Gastroesophageal sphincter (tissue), 3 donors: ENCODE data around the gene GCN1.

Source experiments
- EP300 ChIP-seq: sonication (generic); formaldehyde crosslinking; IDR thresholded peaks from one replicate; pipeline ENCODE4 v1.6.1; 2017; ENCODE audit warnings: antibody characterized with exemption, mild to moderate bottlenecking
- POLR2AphosphoS5 ChIP-seq: sonication (generic); formaldehyde crosslinking; IDR thresholded peaks from one replicate; pipeline ENCODE4 v1.6.1; 2017; ENCODE audit warnings: antibody characterized with exemption
- TF ChIP-seq, protein P1 (sequence below), 4 experiments: fragments of 200-600 bp in 2 of 4; fragments of 450-650 bp in 2 of 4; sonication (generic) in 1 of 4; IDR thresholded peaks; one replicate each; pipeline ENCODE4 v1.5.1; 2017 to 2019; ENCODE audit warnings: antibody characterized with exemption in 4 of 4, mild to moderate bottlenecking in 2 of 4, moderate library complexity in 2 of 4

DNA sequence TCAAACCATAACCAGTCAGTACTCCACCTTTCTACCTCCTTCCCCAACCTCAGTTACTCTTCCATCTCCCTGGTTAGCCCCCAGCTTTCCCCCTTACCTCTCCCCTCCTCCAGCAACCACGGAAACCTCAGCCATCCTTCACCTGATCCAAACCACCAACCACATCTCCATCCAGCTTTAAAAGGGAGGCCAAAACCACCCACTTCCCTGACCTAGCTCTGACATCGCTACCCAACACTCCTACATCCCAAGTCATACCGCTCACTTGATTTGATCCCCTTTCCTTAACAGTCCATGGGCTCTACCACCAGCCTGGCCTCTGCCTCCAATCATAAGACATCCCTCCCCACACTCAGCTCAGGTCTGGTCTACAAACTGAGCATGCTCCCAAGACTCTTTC is 79.4 kb downstream of the GCN1 start:
- TF ChIP-seq, protein P1, sequence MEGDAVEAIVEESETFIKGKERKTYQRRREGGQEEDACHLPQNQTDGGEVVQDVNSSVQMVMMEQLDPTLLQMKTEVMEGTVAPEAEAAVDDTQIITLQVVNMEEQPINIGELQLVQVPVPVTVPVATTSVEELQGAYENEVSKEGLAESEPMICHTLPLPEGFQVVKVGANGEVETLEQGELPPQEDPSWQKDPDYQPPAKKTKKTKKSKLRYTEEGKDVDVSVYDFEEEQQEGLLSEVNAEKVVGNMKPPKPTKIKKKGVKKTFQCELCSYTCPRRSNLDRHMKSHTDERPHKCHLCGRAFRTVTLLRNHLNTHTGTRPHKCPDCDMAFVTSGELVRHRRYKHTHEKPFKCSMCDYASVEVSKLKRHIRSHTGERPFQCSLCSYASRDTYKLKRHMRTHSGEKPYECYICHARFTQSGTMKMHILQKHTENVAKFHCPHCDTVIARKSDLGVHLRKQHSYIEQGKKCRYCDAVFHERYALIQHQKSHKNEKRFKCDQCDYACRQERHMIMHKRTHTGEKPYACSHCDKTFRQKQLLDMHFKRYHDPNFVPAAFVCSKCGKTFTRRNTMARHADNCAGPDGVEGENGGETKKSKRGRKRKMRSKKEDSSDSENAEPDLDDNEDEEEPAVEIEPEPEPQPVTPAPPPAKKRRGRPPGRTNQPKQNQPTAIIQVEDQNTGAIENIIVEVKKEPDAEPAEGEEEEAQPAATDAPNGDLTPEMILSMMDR (IDR thresholded peaks at IDR 0.05): no peak
- no peak for TF ChIP-seq POLR2AphosphoS5
- TF ChIP-seq EP300: no peak
